Measurements from ENCODE around the gene S100A6.

GRCh38 chr1:153507926-153508583 lies 27.7 kb downstream of the S100A6 start:
- no peak for TF ChIP-seq POLR2A (IDR thresholded peaks at IDR 0.05; ENCODE audit: low read depth, low read length)
- no peak for TF ChIP-seq JUN (IDR thresholded peaks at IDR 0.05; ENCODE audit: borderline replicate concordance, insufficient read depth, insufficient read length, low read depth)
- no peak for TF ChIP-seq CTCF (IDR thresholded peaks at IDR 0.05; ENCODE audit: extremely low read depth in 1 of 2, insufficient read depth in 1 of 2, low read depth in 1 of 2, low read length in 2 of 2)
- TF ChIP-seq EZH2 (IDR thresholded peaks at IDR 0.05; ENCODE audit: borderline replicate concordance, low read depth, low read length, severe bottlenecking): no peak
- no peak for TF ChIP-seq POLR2AphosphoS5 (IDR thresholded peaks at IDR 0.05; ENCODE audit: insufficient read depth, low read depth, low read length)
